Fibroblast of the conjunctiva (primary cell): ENCODE results near the gene MBD4.
"Not testable (repeated sequence)": the region's sequence is repeated elsewhere in the genome, so short reads cannot be mapped to it uniquely, and the experiment has no call there.

ENCODE experiments used
- DNase-seq: peaks from one replicate; pipeline ENCODE4 v3.0.0-alpha.2; 2010; ENCODE audit warnings: low read depth

Gene MBD4

DNA sequence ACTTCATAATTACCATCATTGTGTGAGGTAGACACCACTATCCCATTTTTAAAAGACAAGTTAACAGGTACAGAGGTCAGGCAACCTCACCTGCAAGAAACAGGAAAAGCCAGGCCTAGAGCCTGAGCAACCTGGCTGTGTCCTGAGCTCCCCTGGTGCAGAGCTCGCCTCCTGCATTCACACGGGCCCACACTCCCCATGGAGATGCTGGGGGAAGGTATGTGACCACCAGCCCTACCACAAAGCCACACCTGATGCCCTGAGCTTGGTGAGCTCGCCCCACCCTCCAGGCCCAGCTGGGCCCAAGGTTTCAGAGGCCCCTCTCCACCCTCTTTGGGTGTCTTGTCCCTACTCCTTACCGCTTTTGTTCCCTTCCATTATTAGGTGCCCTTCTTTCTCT is 10.1 kb downstream of the MBD4 start:
- DNase-seq, result no peak

GRCh38 chr3:129429080-129429451 is 10.7 kb downstream of the MBD4 start:
- no peak for DNase-seq

DNA sequence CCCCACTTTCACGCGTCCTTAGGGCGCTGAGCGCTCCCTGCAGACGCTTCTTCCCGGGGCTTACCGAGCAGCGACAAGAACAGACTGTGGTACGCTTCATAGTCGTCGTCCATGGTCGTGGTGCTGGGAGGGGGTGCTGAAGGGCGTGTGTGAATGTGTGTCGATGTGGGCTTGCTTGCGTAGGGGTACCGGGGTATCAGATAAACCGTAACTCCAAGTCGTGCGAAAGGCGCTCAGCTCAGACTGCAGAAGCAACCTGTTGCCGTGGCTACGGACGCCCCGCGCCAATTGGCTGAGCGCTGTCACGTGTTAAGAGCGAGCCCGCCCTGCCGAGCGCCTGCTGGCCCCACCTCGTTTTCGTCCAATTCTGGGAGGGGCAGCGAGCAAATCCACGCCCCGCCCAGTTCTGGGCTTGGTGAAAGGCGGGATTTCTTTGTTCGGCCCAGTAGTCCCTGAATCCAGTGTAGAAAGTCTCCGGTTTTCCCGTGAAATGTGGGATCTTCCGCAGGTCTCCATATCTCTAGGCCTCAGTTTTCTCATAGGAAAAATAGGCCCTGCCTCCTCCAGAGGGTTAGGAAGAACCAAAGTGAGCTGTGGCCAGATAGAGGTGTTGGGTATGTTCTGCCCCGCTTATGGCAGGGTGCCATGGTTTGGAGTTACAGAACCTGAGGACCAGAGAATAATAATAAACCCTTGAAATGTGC is 11.2 kb downstream of the MBD4 start, which contains the start of gene EFCAB12:
Gene EFCAB12 (minus strand): TSS at position 261 of the 704 bp plus-strand sequence. CDS start 148 bp downstream, at position 113.
- DNase-seq, result peak; percentile 89

DNA sequence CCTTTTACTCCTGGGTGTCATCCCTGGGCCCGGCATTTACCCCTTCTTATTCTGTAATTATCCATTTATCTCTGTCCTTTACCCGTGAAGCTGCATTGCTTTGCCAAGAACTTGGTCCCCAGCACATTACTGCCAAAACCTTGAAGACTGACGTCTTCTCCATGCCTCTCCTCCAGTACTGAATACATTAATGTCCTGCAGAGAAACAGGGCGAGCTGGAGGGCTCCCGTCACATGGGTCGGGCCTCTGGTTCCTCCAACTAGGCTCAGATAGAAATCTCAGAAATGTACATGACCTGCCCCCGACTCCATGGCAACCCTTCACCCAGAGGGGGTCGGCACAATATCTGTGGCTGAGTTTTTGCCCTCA is 11.8 kb downstream of the MBD4 start:
- DNase-seq, result no peak

- no peak for DNase-seq
Observed at GRCh38 chr3:129425619-129426018, 14.1 kb downstream of the MBD4 start.

DNA sequence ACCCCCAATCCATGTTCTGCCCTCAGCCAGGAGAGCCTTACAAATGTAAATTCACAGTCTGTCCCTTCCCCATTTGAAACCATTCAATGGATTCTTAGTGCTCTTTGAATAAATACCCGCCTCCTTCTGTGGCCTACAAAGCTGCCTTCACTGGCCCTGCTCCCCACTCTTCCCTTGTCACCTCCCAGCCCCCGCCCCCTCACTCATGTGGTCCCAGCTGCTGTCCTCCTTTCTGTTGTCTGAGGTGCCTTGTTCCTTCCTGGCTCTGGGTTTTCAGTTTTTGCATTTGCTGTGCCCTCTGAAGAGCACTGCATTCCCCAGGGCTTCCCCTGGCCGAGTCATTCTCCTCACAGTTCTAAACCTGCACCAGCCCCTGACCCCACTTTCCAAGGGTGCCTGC is 14.5 kb downstream of the MBD4 start:
- DNase-seq, result no peak

- DNase-seq, result no peak
Observed at GRCh38 chr3:129424185-129424841, 15.4 kb downstream of the MBD4 start.

GRCh38 chr3:129422897-129423296 is 16.9 kb downstream of the MBD4 start:
- no peak for DNase-seq

DNA sequence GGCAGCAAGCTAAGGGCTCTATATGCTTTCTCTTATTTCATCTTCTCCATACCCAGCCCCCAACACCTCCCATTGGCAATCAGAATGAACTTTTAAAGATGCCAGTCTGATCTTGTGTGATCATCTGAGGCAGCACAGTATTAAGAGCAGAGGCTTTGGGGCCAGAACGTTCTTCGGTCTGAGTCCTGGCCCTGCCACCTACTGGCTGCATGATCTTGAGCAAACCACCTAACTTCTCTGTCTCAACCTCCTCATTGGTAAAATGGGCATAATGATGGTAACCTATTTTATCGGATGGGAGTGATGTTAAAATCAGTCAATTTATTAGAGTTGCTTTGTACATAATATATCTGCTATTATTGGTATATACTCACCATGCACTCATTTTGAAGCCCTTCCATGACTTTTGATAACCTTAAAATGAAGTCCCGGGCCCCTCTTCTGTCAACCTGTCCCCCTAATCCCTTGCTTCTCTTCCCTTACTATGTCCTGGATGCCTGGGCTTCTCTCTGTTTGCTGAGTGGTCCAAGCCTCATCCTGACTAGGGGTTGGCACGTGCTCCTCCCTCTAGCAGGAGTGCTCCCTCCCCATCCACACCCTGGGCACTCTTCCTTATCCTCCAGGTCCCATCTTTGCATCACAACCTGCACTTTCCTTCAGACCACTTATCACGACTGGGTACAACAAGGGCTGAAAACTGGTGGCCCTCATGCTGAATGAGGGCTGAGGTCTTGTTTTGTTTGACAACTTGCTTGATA is 17.6 kb downstream of the MBD4 start:
- no peak for DNase-seq

DNA sequence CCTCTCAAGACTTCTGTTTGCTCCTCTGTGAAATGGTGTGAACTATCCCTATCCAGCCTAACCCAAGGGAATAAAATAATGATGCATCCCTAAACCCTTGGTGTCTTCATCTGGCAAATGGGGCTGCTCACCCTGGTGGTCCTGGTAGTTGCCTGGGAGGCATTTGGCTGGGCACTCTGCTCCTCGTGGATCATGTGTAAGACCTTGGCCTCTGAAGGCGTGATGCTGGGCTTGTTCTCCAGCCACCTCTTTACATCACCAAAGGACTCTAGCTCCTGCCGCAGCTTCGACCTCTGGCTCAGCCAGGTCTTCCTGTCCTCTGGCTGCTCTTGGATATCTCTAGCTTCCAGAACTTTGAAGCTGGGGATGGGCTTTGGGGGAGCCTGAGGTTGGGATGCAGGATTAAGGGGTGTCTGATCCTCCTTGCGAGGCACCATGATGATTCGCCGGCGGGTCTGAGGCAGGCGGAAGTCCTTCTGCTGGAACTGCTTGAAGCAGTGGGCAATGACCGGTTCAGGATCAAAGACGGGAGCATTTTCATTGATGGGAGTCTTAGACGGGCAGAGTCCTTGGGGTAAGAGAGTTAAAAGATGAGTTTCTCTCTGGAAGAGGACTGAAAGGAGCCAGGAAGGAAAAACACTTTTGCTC is 18.4 kb downstream of the MBD4 start:
- no peak for DNase-seq

DNA sequence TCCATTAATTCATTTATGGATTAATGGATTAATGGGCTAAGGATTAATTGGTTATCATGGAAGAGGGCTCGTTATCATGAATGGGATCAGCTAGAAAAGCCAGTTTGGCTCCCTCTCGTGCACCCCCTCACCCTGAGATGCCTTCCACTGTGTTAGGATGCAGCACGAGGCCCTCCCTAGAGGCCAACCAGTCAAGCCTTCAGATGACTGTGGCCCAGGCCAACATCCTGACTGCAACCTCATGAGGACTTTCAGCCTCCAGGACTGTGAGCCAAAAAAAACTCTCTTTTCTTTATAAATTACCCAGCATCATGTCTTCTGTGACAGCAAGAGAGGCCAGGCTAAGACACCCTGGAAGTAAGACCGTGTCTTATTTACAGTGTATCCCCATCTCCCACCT is 20.3 kb downstream of the MBD4 start:
- DNase-seq, result no peak

- no peak for DNase-seq
Observed at GRCh38 chr3:129418041-129418973, 21.4 kb downstream of the MBD4 start.

DNA sequence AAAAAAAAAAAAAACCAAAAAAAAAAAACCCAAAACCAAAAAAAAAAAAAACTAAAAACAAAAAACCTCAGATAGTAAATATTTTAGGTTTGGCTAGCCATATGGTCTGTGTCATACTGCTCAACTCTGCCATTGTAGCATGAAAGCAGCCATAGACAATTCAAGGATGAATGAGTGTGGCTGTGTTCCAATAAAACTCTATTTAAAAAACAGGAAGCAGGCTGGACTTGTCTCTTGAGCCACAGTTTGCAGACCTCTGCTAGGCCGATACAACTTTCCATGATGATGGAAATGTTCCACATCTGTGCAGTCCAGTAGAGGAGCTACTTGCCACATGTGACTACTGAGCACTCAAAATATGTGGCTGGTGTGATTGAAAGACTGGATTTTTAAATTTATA is 22.4 kb downstream of the MBD4 start:
- DNase-seq, result no peak

DNA sequence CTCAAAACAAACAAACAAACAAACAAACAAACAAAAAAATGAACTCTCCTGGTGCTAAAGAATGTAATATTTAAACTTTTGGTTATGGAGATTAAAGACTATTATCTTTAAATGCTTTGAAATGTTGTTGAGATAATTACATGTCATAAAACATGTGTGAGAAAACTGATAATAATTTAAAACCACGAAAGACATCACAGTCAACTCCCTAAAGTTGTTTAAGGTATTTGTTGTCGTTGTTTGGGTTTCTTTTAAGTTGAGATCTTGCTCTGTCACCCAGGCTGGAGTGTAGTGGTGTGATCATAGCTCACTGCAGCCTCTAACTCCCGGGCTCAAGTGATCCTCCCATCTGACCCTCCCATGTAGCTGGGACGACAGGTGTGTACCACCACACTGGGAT is 23.3 kb downstream of the MBD4 start:
- no peak for DNase-seq

GRCh38 chr3:129415830-129416229 is 23.9 kb downstream of the MBD4 start:
- DNase-seq, result no peak

- no peak for DNase-seq
Observed at GRCh38 chr3:129415378-129415777, 24.4 kb downstream of the MBD4 start.

- no peak for DNase-seq
Observed at GRCh38 chr3:129413687-129414506, 25.9 kb downstream of the MBD4 start.

GRCh38 chr3:129413238-129413637 is 26.5 kb downstream of the MBD4 start:
- not testable (repeated sequence) for DNase-seq

DNA sequence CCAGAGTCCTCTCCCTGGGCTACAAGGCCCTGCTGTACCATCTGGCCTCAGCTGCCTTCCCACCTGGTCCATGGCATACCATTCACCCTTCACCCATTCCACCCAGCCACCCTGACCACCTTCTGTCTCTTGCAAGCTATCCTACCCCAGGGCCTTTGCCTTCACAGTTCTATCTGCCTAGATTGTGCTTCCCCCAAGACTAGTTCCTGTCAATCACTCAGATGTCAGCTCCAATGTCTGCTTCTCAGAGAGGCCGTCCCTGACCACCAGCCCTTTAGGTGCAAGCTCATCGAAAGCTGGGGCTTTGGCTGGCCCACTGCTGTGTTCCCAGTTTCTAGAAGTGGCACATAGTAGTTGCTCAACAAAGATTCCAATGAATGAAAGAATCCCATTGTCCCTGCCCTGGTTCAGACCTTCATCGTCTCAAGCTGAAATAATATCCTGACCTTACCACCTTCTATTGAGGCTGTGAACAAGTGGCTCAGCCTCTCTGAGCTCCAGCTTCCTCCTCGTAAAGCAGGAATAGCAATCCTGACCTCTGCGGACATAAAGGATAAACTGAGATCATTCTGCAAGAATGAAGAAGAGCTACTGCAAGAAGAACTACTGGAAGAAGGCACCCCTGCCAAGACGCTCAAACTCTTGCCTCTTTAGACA is 27.1 kb downstream of the MBD4 start:
- no peak for DNase-seq

- no peak for DNase-seq
Observed at GRCh38 chr3:129410971-129411370, 28.8 kb downstream of the MBD4 start.
